ENCODE measurements around the gene H1-8. TPM values are rescaled to one million over a fixed set of nuclear protein-coding genes. Genes with fewer than 3 reads are reported as not detected.

Gene H1-8
- total RNA-seq, 1 experiment from 2014 or later: not detected

DNA sequence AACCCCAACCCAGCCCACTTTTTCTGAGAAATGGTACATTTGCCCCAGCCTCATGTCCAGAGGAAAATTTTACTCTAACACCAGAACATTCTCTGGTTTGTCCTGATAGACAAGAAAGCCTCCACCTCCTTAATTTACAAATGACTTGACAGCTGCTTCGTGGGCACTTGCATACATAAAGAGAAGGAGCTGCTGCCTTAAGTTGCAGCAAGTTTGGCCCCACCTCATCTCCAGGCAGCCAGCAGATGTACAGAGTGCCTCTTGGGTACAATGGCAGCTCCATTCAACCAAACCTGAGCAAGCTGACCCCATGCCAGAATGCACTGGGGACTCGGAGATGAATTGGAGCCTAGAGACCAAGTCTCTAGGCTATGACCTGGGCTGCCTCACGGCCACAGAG, 6.2 kb upstream of the H1-8 start:
- H3K27ac Mint-ChIP-seq: no peak overlapping the region
- no CpG with 5 or more reads among the region's 3 CpGs for WGBS (ENCODE audit: extremely low coverage, insufficient read length, low lambda C conversion rate)
- no peak overlapping the region for H2AK5ac ChIP-seq (ENCODE audit: insufficient read length, low read length)
- H3K36me3 Mint-ChIP-seq (ENCODE audit: insufficient read depth in 1 of 3, low read depth in 3 of 3): no peaks in the 10 kb centered on the region; a peak in 1 of 7 replicates
- 0 out of 5 replicates have a peak, but pooled peaks cover 0 to 3% of the 10 kb centered on the region in 2 experiments for H3K9me3 Mint-ChIP-seq
- H2BK5ac ChIP-seq (ENCODE audit: insufficient read length, low read length): no peak overlapping the region
- no peaks in the 10 kb centered on the region for H3K79me2 ChIP-seq (ENCODE audit: insufficient read depth, low read length)
- no peaks in the 10 kb centered on the region for H3K9me3 ChIP-seq (ENCODE audit: control insufficient read depth, low read depth, low read length)
- H3K9ac ChIP-seq (ENCODE audit: extremely low read depth, insufficient read length, low read length): no peak overlapping the region
- H4K5ac ChIP-seq (ENCODE audit: insufficient read length, low read depth, low read length): no peak overlapping the region
- H3K4me2 ChIP-seq (ENCODE audit: insufficient read depth, insufficient read length, low read length): no peak overlapping the region
- H2BK20ac ChIP-seq (ENCODE audit: low read depth, low read length, poor library complexity, severe bottlenecking): no peak overlapping the region
- H3K27me3 ChIP-seq (ENCODE audit: insufficient read depth, low read length): no peaks in the 10 kb centered on the region
- no peak overlapping the region for H3K56ac ChIP-seq (ENCODE audit: insufficient read length, low read depth, low read length)
- peaks cover 6% of the 10 kb centered on the region for H3K27me3 Mint-ChIP-seq (ENCODE audit: low read depth)
- no peaks in the 10 kb centered on the region for H3K23me2 ChIP-seq (ENCODE audit: insufficient read length, low read depth, low read length, poor library complexity, severe bottlenecking)
- no peak overlapping the region for H4K91ac ChIP-seq (ENCODE audit: insufficient read length, low read depth, low read length)
- peaks cover 30 to 38% of the 10 kb centered on the region in 2 experiments for H3K4me1 Mint-ChIP-seq
- H4K8ac ChIP-seq (replicated peaks; ENCODE audit: insufficient read length, low read depth, low read length): no peak overlapping the region
- peaks cover 2% of the 10 kb centered on the region; the same call in 1 of the 2 replicates for H3K4me1 ChIP-seq (ENCODE audit: insufficient read depth, low read length)
- H4K20me1 ChIP-seq (ENCODE audit: control insufficient read depth, insufficient read depth, insufficient read length): no peaks in the 10 kb centered on the region
- no peak overlapping the region for H2BK120ac ChIP-seq (ENCODE audit: low read depth, low read length, poor library complexity, severe bottlenecking)
- H2AFZ ChIP-seq (ENCODE audit: low read length): no peak overlapping the region
- no peaks in the 10 kb centered on the region for H3K79me1 ChIP-seq (ENCODE audit: insufficient read depth, low read depth, low read length, poor library complexity, severe bottlenecking)
- DNase-seq: no peak
- H3K4me3 Mint-ChIP-seq: no peak overlapping the region; a peak in 1 of 5 replicates
- H2BK15ac ChIP-seq (ENCODE audit: low read depth, low read length): no peak overlapping the region
- no peak overlapping the region for H3K27ac ChIP-seq (ENCODE audit: insufficient read length, low read depth, low read length)
- H3K4ac ChIP-seq (ENCODE audit: low read depth, low read length): no peak overlapping the region
- H3T11ph ChIP-seq (ENCODE audit: low read length): no peak overlapping the region
- TF ChIP-seq, protein P1, sequence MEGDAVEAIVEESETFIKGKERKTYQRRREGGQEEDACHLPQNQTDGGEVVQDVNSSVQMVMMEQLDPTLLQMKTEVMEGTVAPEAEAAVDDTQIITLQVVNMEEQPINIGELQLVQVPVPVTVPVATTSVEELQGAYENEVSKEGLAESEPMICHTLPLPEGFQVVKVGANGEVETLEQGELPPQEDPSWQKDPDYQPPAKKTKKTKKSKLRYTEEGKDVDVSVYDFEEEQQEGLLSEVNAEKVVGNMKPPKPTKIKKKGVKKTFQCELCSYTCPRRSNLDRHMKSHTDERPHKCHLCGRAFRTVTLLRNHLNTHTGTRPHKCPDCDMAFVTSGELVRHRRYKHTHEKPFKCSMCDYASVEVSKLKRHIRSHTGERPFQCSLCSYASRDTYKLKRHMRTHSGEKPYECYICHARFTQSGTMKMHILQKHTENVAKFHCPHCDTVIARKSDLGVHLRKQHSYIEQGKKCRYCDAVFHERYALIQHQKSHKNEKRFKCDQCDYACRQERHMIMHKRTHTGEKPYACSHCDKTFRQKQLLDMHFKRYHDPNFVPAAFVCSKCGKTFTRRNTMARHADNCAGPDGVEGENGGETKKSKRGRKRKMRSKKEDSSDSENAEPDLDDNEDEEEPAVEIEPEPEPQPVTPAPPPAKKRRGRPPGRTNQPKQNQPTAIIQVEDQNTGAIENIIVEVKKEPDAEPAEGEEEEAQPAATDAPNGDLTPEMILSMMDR (conservative IDR thresholded peaks at IDR 0.05): no peak
- H3K18ac ChIP-seq (ENCODE audit: insufficient read length, low read depth, low read length): no peak overlapping the region
- no peak overlapping the region for H3K14ac ChIP-seq (ENCODE audit: insufficient read depth, low read length)
- no peak overlapping the region for H3K23ac ChIP-seq (ENCODE audit: insufficient read length, low read depth, low read length)
- H2BK12ac ChIP-seq (ENCODE audit: insufficient read length, low read depth, low read length): no peak overlapping the region

Measured in H9 (cell line).